GM19238 (cell line): ENCODE measurements around the gene MRPL42.
"Not testable (repeated sequence)": the region's sequence is repeated elsewhere in the genome, so short reads cannot be mapped to it uniquely, and the experiment has no call there.

ENCODE experiments used
- DNase-seq: peaks from one replicate; pipeline ENCODE4 v3.0.0; 2011; ENCODE audit warnings: low spot score; ENCODE audit not compliant: insufficient read length

The MRPL42 gene

DNA sequence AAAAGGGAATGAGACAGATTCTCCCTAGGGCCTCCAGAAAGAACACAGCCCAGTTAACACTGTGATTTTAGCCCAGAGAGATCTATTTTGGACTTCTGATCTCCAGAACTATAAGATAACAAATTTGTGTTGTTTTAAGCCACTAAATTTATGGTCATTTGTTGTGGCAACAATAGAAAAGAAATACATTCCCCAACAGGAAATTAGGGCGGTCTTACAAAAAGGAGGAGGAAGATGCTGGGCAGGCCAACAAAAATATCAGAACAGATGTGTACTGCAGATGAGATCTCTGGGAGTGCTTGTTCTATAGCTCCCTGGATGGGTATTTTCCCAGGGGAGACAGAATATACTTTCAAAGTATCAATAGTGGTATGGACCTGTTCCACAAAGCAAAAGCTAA lies 73.2 kb downstream of the MRPL42 start:
- DNase-seq, result no peak

DNA sequence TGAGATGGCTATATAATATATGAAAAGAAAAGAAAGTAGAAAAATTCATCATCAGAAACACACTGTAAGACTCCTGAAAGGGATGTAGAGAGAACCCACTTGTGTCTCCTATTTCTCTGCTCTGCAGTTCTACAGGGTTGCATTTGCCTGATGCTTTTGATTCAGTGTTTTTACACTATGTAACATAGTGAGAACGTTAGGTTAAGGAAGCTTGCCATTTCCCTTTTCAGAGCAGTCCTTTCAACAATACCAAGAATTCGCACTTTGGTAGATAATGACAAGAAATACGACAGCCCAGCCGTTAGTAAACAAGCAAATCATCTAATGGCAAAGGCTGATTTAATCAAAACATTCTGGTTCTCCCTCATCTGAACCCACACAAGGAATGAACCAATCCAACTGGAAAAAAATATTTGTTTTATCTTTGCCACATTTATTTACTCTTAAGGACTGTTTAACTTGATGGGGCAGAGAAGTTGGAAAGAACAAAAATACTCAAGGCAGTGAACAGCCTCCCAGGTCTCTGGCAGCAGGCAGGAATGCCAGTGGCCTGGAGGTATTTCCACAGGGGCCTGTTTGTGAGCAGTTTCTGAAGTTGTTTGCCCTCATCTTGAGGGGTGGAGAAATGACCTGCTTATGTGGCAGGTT lies 74.4 kb downstream of the MRPL42 start:
- DNase-seq, result no peak

- DNase-seq, result no peak
Measured at GRCh38 chr12:93547778-93548177, 80.5 kb downstream of the MRPL42 start.

DNA sequence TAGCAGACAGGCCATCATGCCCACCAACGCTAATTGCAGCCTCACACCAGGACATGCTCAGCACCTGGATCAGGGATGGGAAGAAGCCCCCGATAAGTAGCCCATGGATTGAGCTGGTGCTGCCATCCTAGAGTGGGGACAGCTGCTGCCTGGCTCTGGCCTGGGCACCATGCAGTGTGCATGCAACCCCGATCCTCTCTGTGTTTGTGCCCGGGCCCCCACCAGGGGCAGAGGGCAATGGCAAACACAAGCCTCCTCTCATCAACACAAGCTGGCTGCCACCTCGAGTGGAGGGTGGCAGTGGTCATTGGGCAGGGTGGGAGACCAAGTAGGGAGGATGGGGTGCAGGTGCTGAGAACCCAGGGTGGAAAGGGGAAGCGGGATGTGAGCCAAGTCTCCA lies 81.9 kb downstream of the MRPL42 start:
- no peak for DNase-seq

- no peak for DNase-seq
Measured at GRCh38 chr12:93550748-93551611, 83.7 kb downstream of the MRPL42 start.

DNA sequence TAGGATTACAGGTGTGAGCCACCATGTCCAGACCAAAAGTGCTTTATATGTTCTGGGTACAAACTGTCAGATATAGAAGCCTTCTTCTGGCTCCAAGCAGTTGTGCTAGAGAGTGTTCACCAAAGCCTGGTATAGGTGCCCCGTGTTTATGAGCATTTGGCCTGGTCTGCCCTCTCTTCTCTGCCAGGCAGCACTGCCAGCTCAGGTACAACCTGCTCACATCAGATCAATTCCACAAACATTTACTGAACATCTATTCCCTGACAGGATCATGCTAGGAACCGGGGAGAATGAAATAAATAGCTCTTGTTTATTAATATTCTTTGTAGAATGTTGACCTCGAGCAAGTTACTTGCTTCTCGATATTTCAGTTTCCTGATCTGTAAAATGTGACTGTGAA lies 85.1 kb downstream of the MRPL42 start:
- DNase-seq, result no peak

DNA sequence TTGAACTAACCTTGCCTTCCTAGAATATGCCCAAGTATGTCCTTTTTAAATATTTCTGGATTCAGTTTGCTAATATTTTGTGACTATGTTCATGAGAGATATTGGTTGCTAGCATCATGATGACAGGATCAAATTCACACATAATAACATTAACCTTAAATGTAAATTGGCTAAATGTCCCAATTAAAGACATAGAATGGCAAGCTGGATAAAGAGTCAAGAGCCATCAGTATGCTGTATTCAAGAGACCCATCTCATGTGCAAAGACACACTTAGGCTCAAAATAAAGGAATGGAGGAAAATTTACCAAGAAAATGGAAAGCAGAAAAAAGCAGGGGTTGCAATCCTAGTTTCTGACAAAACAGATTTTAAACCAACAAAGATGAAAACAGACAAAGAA lies 90.6 kb downstream of the MRPL42 start:
- not testable (repeated sequence) for DNase-seq

GRCh38 chr12:93558685-93559084 lies 91.4 kb downstream of the MRPL42 start:
- DNase-seq, result not testable (repeated sequence)

GRCh38 chr12:93563807-93564538 lies 96.7 kb downstream of the MRPL42 start:
- no peak for DNase-seq

GRCh38 chr12:93565760-93566159 lies 98.4 kb downstream of the MRPL42 start:
- DNase-seq, result no peak
